HCT116 (cell line): ENCODE data around the gene PSME1.

ENCODE experiments used
- EZH2phosphoT487 ChIP-seq: fragments of 200-600 bp; IDR thresholded peaks from 2 replicates; pipeline ENCODE4 v1.6.1; 2018; ENCODE audit warnings: antibody characterized with exemption, borderline replicate concordance
- SIN3A ChIP-seq: IDR thresholded peaks from 2 replicates; pipeline ENCODE4 v1.6.1; 2012; ENCODE audit warnings: low read depth
- ZNF274 ChIP-seq: fragments of 200-500 bp; sonication (Bioruptor generic); IDR thresholded peaks from 2 replicates; pipeline ENCODE4 v1.6.1; 2014; ENCODE audit warnings: mild to moderate bottlenecking, low read depth, low read length, inconsistent platforms
- TF ChIP-seq, protein P1 (sequence below): IDR thresholded peaks from 2 replicates; pipeline ENCODE4 v1.6.1; 2012
- TF ChIP-seq, protein P2 (sequence below), 3 experiments: fragments of 200-600 bp in 1 of 3; sonication (generic) in 1 of 3; IDR thresholded peaks in 2 of 3; conservative IDR thresholded peaks in 1 of 3; 2 replicates each; pipeline ENCODE4 v1.5.1; 2012 to 2017; ENCODE audit warnings: low read depth in 2 of 3, low read length in 2 of 3, antibody characterized with exemption in 1 of 3, borderline replicate concordance in 1 of 3, control low read depth in 1 of 3, mild to moderate bottlenecking in 1 of 3, mixed read lengths in 1 of 3, mixed run types in 1 of 3, moderate library complexity in 1 of 3; ENCODE audit not compliant: insufficient read depth in 1 of 3
- TF ChIP-seq, protein P3 (sequence below): IDR thresholded peaks from 2 replicates; pipeline ENCODE4 v1.6.1; 2012; ENCODE audit warnings: low read depth

DNA sequence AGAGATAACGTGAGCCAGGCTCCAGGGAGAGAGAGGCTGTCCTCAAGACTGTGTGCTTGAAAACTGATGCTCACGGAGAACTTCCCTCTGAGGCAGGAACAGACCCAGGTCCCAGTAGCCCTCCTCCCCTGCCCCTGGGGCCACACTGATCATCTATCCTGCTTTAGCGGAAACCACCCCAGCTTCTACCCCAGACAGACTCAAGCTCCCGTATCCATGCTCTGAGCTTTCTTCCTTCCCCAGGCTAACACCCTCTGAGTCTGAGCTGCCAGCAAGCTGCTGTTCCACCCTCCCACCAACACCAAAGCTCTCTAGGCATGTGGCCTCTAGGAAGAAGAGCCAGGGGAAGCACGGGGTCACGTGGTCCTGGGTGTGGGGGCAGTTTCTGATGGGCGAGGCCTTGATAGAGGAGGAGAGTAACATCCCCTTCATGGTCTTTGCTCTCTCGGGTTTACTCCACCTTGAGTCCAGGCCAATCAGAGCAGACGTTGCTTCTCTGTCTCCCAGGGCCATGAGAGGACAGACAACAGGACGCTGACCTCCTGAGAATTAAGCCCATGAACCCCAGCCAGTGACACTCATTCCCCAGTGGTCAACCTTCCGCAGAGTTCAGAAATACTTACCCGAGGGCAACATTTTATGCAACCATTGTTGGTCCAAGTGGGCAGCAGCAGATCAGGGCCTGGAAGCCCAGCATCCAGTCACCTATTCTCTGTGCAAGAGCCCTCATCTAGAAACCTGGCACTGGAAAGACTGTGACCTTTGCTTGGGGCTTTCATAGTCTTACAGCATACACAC lies 40.5 kb upstream of the PSME1 start:
- TF ChIP-seq SIN3A: no peak
- TF ChIP-seq, protein P1, sequence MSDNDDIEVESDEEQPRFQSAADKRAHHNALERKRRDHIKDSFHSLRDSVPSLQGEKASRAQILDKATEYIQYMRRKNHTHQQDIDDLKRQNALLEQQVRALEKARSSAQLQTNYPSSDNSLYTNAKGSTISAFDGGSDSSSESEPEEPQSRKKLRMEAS: no peak
- TF ChIP-seq, protein P2, sequence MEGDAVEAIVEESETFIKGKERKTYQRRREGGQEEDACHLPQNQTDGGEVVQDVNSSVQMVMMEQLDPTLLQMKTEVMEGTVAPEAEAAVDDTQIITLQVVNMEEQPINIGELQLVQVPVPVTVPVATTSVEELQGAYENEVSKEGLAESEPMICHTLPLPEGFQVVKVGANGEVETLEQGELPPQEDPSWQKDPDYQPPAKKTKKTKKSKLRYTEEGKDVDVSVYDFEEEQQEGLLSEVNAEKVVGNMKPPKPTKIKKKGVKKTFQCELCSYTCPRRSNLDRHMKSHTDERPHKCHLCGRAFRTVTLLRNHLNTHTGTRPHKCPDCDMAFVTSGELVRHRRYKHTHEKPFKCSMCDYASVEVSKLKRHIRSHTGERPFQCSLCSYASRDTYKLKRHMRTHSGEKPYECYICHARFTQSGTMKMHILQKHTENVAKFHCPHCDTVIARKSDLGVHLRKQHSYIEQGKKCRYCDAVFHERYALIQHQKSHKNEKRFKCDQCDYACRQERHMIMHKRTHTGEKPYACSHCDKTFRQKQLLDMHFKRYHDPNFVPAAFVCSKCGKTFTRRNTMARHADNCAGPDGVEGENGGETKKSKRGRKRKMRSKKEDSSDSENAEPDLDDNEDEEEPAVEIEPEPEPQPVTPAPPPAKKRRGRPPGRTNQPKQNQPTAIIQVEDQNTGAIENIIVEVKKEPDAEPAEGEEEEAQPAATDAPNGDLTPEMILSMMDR (IDR thresholded peaks at IDR 0.05 in 2 of 3, conservative IDR thresholded peaks at IDR 0.05 in 1 of 3; ENCODE audit: borderline replicate concordance in 1 of 3, insufficient read depth in 1 of 3, low read depth in 2 of 3, low read length in 2 of 3): no peak
- no peak for TF ChIP-seq EZH2phosphoT487
- TF ChIP-seq ZNF274: no peak
- TF ChIP-seq, protein P3, sequence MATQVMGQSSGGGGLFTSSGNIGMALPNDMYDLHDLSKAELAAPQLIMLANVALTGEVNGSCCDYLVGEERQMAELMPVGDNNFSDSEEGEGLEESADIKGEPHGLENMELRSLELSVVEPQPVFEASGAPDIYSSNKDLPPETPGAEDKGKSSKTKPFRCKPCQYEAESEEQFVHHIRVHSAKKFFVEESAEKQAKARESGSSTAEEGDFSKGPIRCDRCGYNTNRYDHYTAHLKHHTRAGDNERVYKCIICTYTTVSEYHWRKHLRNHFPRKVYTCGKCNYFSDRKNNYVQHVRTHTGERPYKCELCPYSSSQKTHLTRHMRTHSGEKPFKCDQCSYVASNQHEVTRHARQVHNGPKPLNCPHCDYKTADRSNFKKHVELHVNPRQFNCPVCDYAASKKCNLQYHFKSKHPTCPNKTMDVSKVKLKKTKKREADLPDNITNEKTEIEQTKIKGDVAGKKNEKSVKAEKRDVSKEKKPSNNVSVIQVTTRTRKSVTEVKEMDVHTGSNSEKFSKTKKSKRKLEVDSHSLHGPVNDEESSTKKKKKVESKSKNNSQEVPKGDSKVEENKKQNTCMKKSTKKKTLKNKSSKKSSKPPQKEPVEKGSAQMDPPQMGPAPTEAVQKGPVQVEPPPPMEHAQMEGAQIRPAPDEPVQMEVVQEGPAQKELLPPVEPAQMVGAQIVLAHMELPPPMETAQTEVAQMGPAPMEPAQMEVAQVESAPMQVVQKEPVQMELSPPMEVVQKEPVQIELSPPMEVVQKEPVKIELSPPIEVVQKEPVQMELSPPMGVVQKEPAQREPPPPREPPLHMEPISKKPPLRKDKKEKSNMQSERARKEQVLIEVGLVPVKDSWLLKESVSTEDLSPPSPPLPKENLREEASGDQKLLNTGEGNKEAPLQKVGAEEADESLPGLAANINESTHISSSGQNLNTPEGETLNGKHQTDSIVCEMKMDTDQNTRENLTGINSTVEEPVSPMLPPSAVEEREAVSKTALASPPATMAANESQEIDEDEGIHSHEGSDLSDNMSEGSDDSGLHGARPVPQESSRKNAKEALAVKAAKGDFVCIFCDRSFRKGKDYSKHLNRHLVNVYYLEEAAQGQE: no peak
